Measurements from ENCODE around the gene APOBEC3B. TPM values are rescaled to one million over a fixed set of nuclear protein-coding genes. Genes with fewer than 3 reads are reported as not detected.

APOBEC3B gene
- total and polyA plus RNA-seq, 9 of the 15 experiments (the other 6 are each of a cell fraction or from before 2014, with no cell fraction given), result 5.9 to 166 (median 43.2) TPM

GRCh38 chr22:38981992-38982927 lies at the start of gene APOBEC3B (continued):
- TF ChIP-seq ETS2 (tag; IDR thresholded peaks at IDR 0.05; ENCODE audit: borderline replicate concordance, poor library complexity, severe bottlenecking), result no peak
- TF ChIP-seq KDM4B (IDR thresholded peaks at IDR 0.05; ENCODE audit: borderline replicate concordance in 2 of 2, low read depth in 1 of 2), result no peak
- no peak for TF ChIP-seq SMAD2 (IDR thresholded peaks at IDR 0.05; ENCODE audit: low read depth, low read length)
- no peak for TF ChIP-seq POLR2B (IDR thresholded peaks at IDR 0.05; ENCODE audit: low read depth, partially characterized antibody)
- no peak for TF ChIP-seq LARP7 (IDR thresholded peaks at IDR 0.05)
- TF ChIP-seq MCM5 (IDR thresholded peaks at IDR 0.05; ENCODE audit: low read depth), result no peak
- peak; percentile 75; the same call in 1 of the 2 replicates for TF ChIP-seq E2F4 (CRISPR knock-in tag; IDR thresholded peaks at IDR 0.05; ENCODE audit: low read depth)
- TF ChIP-seq CLOCK (CRISPR knock-in tag; IDR thresholded peaks at IDR 0.05; ENCODE audit: borderline replicate concordance), result no peak
- no peak for TF ChIP-seq ZNF165 (CRISPR knock-in tag; IDR thresholded peaks at IDR 0.05; ENCODE audit: borderline replicate concordance)
- TF ChIP-seq ZNF408 (CRISPR knock-in tag; IDR thresholded peaks at IDR 0.05; ENCODE audit: low read depth), result no peak
- TF ChIP-seq FIP1L1 (IDR thresholded peaks at IDR 0.05; ENCODE audit: low read depth, low read length, poor library complexity, severe bottlenecking), result no peak
- no peak for TF ChIP-seq ZNF77 (CRISPR knock-in tag; IDR thresholded peaks at IDR 0.05)
- no peak for TF ChIP-seq SP1 (CRISPR knock-in tag; IDR thresholded peaks at IDR 0.05)
- no peak for TF ChIP-seq ZNF586 (CRISPR knock-in tag; conservative IDR thresholded peaks at IDR 0.05)
- TF ChIP-seq RHOXF2B (CRISPR knock-in tag; conservative IDR thresholded peaks at IDR 0.05), result no peak
- no peak for TF ChIP-seq ZNF232 (CRISPR knock-in tag; IDR thresholded peaks at IDR 0.05)
- no peak for TF ChIP-seq SREBF1 (IDR thresholded peaks at IDR 0.05; ENCODE audit: borderline replicate concordance, low read depth, low read length)
- no peak for TF ChIP-seq SIN3A (IDR thresholded peaks at IDR 0.05; ENCODE audit: borderline replicate concordance in 2 of 2, control insufficient read depth in 1 of 2, low read depth in 2 of 2, low read length in 2 of 2)
- no peak for TF ChIP-seq TAF7 (tag; IDR thresholded peaks at IDR 0.05)
- TF ChIP-seq MEF2D (tag; conservative IDR thresholded peaks at IDR 0.05; ENCODE audit: low read depth), result no peak
- TF ChIP-seq HOMEZ (CRISPR knock-in tag; IDR thresholded peaks at IDR 0.05), result no peak

All from K562 (cell line).